Anterior cingulate cortex (tissue), 58 donors: ENCODE results near the gene SMG5.
A peak's percentile ranks its signal among the peaks of the same experiment; 100 is the strongest.
"Not testable (repeated sequence)": the region's sequence is repeated elsewhere in the genome, so short reads cannot be mapped to it uniquely, and the experiment has no call there.

Experiments
- DNase-seq, 58 donors: peaks; one replicate each; lab custom pipeline; 2025; lab: John Stamatoyannopoulos, UW

SMG5 gene, protein sequence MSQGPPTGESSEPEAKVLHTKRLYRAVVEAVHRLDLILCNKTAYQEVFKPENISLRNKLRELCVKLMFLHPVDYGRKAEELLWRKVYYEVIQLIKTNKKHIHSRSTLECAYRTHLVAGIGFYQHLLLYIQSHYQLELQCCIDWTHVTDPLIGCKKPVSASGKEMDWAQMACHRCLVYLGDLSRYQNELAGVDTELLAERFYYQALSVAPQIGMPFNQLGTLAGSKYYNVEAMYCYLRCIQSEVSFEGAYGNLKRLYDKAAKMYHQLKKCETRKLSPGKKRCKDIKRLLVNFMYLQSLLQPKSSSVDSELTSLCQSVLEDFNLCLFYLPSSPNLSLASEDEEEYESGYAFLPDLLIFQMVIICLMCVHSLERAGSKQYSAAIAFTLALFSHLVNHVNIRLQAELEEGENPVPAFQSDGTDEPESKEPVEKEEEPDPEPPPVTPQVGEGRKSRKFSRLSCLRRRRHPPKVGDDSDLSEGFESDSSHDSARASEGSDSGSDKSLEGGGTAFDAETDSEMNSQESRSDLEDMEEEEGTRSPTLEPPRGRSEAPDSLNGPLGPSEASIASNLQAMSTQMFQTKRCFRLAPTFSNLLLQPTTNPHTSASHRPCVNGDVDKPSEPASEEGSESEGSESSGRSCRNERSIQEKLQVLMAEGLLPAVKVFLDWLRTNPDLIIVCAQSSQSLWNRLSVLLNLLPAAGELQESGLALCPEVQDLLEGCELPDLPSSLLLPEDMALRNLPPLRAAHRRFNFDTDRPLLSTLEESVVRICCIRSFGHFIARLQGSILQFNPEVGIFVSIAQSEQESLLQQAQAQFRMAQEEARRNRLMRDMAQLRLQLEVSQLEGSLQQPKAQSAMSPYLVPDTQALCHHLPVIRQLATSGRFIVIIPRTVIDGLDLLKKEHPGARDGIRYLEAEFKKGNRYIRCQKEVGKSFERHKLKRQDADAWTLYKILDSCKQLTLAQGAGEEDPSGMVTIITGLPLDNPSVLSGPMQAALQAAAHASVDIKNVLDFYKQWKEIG

DNA sequence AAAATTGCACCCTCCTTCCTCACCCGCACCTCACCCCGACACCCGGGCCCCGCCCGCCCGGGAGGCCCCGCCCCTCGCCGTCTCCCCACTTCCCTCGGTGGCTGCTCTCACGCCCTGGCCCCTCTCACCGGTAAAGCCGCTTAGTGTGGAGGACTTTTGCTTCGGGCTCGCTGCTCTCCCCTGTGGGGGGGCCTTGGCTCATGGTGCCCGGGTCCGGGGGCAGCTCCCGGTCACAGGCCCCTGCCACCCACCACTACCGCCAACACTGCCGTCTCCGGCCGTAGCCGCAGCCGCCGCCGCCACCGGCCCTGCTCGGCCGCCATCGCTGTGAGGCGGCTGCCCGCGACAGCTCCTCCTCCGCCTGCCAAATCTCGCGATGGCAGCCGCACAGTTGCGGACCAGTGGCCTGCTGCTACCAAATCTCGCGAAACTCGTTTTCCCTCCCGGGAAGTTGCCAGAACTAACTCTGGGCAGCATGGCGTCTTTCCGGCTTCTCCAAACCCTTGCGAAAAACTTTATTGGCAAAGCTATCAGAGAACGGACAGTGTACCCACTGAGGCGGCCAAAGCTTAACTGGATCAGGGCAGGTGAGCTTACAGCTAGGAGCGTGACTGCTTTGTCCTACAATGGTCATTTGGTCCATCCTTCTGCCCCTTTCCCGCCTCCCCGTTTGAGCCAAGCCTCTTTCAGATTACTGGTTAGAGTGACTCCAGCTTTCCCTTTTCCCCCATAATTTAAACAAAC, at the start of gene SMG5:
TSS of gene SMG5 (minus strand) at position 347 of the 744 bp plus-strand sequence. CDS start at position 202, 145 bp downstream.
- peak; percentile 65 to 98 (median 92) for DNase-seq

DNA sequence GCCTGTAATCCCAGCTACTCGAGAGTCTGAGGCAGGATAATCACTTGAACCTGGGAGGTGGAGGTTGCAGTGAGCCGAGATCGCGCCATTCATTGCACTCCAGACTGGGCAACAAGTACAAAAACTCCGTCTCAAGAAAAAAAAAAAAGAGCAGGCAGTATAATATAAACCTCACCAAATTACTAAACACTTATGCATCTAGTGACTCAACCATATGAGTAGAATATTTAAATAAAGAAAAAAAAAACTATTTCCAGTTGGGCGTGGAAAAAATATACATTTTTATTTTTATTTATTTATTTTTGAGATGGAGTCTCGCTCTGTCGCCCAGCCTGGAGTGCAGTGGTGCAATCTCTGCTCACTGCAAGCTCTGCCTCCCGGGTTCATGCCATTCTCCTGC, 40.6 kb upstream of the SMG5 start:
- not testable (repeated sequence) for DNase-seq

DNA sequence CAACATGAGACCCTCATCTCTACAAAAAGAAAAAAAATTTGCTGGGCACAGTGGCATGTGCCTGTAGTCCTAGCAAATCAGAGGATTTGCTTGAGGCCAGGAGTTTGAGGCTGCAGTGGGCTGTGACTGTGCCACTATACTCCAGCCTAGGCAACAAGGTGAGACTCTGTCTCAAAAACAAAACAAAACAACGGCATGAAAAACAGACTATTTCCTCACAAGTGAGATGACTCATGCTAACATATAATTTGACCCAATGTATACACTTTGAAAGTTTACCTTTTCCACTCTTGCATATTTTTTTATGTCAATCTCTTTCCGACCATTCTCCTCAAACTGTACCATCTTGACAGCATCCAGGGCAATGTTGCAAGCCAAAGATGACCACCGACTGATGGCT, 37.9 kb upstream of the SMG5 start:
- no peak for DNase-seq

DNA sequence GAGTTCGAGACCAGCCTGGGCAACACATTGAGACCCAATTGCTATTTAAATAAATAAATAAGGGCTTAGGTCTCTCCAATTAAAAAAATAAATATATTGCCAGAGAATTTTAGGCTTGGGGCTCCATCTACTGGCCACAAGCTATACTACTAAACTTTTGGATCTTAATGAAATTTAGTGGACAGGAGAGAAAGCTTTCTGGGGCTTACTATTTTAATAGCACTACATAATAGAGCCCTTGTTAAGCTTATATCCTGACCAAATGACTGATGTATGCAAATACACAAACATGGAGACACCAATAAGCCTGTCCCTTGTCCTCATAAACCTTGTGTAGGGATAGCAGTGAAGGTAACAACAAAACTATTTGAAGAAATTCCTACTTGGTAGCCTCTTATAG, 37.0 kb upstream of the SMG5 start:
- no peak for DNase-seq

DNA sequence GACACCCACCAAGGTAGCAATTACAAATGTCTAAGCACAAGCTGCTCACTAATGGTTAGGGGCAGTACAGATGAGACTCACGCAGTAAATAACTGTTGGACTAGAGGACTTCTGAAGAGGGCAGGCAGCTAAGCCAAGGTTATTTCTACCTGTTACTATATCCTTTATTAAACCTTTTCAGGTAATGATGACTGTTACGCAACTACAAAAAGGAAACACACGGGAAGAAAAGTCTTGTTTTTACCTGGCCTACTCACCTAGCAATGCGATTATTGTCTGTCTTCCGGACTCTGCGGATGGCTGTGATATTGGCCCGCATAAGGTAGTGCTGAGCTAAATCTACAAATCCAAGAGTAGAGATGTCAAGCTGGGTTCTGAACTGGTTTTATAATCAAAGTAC, 34.3 kb upstream of the SMG5 start:
- DNase-seq: no peak

DNA sequence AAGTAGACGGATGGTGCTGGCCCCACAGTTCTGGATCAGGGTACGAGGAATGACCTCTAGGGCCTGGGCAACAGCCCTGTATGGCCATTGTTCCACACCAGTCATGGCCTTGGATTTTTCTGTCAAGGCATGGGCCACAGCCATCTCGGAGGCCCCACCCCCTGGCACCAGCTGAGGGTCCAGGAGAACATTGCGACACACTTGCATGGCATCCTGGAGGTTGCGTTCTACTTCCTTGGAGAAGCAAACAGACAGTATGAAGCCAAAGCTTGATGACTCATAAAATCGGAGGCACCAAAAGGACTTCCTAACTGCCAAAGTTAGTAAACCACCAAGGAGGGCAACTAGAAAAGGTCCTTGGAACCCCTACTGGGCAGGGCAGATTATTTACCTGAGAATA, 28.3 kb upstream of the SMG5 start:
- DNase-seq: peak in 2 of 58 donors; percentile 4 to 35

DNA sequence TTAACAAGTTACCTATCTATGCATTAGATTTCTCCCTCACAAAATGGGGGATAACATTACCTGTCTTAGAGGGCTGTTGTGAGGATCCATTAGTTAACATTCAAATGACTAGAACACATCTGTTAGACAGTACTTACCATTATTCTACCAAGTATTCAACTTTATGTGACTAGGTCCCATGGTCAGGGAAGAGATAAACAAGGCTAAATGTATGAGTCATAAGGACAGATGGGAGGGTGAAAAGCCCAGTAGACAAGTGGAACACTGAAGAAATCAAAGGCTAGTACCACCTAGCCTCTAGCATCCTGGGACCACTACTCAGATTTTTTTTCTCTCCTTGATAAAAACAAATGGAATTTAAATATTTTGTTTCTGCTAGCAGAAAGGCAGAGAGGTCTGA, 25.5 kb upstream of the SMG5 start:
- no peak for DNase-seq

DNA sequence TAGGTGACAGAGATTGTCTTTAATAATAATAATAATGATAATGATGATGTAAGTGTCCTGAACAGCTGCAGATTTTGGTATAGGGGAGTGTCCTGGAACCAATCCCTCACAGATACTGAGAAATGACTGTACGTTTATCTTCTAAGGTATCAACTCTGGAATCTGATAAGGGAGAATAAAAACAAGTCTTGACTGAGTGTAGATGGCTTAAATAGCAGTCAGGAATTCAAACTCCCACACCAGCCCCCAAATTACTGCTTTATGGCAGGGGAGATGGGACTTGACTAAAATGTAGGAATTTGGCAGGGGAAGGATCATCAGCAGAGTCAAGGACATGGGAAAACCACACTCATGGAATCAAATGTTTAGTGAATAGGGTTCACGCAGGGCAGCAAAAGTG, 22.6 kb upstream of the SMG5 start:
- DNase-seq: no peak

DNA sequence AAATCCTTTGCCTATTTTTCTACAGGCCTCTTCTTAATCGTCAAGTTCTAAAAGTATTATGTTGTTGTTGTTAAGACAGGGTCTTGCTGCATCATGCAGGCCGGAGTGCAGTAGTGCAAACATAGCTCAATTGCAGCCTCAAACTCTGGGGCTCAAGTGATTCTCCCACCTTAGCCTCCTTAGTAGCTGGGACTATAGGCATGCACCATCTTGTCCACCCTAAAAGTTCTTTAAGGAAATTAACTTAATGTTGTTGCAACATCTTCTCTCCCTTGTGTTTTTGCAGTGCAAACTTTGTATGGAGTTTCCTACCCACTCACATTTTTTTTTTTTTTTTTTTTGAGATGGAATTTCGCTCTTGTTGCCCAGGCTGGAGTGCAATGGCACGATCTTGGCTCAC, 20.6 kb upstream of the SMG5 start:
- no peak for DNase-seq

DNA sequence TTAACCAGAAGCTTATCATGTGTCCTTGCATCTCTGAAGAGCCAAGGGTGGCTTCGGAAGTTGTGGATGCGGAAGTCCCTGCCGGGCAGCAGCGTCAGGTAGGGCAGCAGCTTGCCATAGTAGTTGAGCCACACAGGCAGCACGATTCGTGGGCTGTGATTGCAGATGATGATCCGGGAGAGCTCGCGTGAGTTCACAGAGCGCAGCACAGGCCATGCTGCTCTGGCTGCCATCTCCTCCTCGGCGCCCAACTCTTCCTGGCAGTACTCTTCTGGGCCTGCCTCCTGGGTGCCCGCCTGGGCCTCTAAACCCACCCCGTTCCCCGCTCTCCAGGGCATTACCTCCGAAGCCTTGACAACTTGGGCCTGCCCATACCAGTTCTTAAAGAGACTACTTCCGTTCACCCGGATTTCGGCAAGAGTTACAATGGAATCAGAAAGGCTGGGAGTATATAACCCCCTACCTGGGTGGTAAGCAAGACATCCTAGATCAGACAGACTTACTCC, 16.3 kb upstream of the SMG5 start, which contains the start of gene VHLL:
TSS of gene VHLL (minus strand) at position 456 of the 506 bp plus-strand sequence. CDS start at position 338, 118 bp downstream.
- no peak for DNase-seq

DNA sequence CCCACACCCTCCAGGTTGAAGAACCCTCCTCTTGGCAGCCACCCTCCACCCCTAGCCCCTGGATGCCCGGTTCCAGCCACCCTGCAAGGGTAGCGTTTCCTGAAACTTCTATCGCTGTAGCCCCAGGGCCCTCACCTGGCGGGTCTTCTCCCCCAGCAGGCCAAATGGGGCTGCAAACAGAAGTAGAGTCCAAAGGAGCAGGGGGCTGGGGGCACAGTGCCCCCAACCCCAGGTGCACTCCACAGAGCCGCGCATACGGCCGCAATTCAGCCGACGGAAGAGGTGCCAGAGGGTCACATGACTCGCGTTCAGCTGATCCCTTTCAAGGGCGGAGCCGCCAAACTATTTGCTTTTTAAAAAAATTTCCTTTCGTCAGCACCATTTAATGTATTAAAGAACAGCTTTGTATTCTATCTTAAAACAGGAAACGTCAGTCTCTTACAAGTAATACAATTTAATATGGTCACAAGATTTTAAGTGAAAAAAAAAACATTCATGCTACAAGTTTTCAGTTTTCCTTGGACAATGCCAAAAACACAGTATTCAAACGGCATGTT, 12.8 kb upstream of the SMG5 start, which contains the start of gene GLMP:
TSS of gene GLMP (minus strand) at position 289 of the 557 bp plus-strand sequence. CDS start at position 255, 34 bp downstream.
- peak in 53 of 58 donors; percentile 7 to 81 (median 45) for DNase-seq

DNA sequence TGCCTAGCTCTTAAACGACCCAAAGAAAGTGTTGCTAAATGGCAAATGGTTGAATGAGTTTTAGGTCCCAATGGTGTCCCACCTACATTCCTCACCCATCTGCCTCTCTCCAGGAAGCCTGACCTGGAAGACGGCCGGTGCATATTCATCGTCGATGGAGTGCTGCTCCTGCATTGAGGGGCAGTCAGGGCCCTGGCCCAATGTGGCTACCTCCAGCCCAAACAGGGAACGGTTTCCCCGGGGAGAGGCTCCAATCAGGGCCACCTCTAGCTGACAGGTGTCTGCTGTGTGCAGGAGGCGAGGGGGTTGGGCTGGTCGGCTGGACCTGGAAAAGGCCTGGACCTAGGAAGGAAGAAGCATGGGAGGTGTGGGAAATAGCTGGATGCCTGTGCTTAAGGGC, 11.3 kb upstream of the SMG5 start:
- DNase-seq: no peak

DNA sequence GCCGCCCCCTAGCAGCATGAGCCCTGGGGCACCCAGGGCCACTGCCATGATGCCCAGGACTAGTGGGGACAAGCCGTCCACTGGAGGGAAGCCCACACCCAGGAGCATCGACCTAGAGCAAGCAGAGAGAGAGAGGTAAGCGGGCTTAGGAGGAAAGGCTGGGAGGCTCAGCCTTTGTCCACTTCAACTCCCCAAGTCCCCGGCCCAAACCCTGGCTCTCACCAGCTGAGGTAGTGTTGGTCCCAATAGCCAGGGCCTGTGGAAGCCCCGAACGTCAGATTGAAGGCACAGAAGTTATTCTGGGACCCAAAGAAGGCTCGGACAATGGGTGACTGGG, 10.4 kb upstream of the SMG5 start:
- no peak for DNase-seq

DNA sequence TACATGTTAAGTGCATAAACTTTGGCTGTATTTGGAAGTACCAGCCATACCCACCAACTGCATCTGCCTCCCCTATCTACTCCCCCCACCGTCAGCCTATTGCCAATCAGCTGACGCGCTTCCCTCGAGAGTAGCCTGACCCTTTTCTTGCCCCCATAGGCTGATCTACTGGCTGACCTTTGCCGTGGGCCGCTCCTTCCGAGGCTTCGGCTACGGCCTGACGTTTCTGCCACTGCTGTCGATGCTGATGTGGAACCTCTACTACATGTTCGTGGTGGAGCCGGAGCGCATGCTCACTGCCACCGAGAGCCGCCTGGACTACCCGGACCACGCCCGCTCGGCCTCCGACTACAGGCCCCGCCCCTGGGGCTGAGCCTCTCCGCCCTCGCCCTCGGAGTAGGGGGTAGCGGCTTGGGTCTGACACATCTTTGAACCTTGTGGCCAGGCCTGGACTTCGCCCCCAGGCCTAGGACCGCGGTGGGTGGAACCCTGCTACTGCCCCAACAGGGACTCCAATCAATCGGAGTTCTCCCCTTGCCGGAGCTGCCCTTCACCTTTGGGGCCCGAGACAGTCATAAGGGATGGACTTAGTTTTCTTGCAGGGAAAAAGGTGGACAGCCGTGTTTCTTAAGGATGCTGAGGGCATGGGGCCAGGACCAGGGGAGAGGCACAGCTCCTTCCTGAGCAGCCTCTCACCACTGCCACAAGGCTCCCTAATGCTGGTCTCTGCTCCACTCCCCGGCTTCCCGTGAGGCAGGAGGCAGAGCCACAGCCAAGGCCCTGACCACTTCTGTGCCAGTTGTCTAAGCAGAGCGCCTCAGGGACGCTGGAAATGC, 8.8 kb upstream of the SMG5 start:
- DNase-seq: peak in 55 of 58 donors; percentile 10 to 86 (median 70)

DNA sequence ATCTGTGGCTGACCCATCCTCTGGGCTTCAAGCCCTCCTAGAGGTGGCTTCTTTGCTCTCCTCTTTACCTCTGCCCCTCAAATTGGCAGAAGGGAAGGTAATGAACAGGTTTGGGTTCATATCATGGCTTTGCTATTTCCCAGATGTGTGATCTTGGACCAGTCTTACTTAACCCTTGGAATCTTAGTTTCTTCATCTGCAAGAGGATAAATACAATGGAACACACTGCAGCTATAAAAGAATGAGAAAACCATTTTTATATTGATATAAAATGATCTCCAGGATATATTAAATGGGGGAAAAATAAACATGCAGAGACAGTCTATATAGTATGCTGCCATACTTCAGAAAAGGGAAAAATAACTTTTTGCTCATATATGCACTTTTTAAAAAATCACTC, 7.2 kb upstream of the SMG5 start:
- DNase-seq: no peak

DNA sequence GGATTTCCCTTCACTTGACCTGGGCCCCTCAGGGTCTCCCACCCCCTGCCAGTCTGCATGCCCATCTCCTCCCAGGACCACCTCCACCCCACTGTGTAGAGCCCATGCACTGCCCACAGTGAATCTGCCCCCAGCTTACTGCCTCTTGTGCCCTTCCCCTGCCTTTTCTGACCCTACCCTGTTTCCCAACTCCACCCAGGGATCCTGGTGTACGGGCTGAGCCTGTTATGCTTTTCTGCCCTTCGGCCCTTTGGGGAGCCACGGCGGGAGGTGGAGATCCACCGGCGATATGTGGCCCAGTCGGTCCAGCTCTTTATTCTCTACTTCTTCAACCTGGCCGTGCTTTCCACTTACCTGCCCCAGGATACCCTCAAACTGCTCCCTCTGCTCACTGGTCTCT, 3.4 kb upstream of the SMG5 start:
- no peak for DNase-seq

DNA sequence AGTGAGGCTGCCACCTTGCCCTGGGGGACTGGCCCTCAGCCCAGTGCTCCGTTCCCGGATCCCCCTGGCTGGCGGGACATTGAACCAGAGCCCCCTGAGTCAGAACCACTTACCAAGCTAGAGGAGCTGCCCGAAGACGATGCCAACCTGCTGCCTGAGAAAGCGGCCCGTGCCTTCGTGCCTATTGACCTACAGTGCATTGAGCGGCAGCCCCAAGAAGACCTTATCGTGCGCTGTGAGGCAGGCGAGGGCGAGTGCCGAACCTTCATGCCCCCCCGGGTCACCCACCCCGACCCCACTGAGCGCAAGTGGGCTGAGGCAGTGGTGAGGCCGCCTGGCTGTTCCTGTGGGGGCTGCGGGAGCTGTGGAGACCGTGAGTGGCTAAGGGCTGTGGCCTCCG, 2.8 kb upstream of the SMG5 start:
- no peak for DNase-seq

DNA sequence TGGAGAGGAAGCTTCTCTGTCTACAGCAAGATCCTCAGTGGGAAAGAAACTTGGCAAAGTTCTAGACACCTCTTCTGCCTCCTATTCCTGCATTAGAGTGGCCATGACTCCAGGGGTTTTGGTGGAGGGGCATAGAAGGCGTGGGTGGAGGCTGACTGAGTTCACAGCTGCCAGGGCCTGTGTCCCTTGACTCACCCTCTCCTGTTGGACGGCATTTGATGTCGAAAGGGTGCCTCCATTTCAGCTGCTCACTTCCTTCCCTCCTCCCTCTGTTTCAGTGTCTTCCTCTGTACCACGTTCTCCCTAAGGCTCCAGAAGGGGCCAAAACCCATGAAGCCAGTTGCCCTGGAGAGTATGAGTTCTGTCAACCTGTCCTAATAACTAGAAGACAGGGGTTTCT, 2.1 kb upstream of the SMG5 start:
- no peak for DNase-seq

DNA sequence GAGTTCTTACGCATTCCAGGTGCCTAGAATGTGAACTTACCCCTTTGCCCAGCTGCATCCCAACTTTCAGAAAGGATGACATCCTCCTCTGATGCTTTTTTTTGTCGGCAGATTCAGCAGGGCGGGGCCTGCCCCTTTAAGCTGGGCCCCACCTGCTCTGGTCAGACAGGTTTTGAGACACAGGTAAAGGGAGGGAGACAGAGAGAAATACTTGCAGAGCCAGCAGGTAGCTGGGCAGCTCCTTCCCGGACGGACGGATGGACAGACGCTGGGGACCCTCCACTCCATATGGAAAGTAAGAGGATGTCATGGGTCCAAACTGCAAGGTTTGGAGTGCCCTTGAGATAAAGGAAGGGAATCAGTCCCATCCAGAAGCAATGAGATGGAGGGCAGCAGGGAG, 1.5 kb upstream of the SMG5 start, which contains the start of gene TMEM79:
TSS of gene TMEM79 (plus strand) at position 214 of the 400 bp plus-strand sequence. CDS start 902 bp downstream, outside the sequence.
- DNase-seq: no peak
